ENCODE measurements around the gene NFYA. TPM values are rescaled to one million over a fixed set of nuclear protein-coding genes. Genes with fewer than 3 reads are reported as not detected.

NFYA gene
- total and polyA plus RNA-seq, 4 donors: 2.2 to 28.4 (median 10.1) TPM

- DNase-seq (ENCODE audit: low spot score): no peak
- WGBS: 94% methylated on average over 3 of the region's 3 CpGs
These were observed 62.5 kb downstream of the NFYA start for GRCh38 chr6:41135062-41135832.

DNA sequence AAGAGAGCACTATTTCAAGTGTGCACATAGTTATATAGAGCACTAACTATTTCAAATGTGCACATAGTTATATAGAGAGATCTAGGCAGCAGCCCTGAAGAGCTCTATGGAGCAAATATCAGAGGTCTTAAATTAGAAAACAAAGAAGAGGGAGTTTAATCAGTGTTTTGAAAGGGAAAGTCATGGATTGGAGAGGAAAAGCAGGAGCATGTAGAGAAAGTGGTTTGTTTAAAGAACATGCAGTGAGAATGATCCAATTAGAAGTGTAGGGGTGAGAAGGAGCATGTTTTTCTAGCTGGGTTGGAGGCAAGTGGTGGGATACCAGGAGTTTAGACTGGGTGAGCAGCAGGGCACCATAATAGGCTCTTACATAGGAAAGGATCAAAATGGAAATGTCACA, 64.1 kb downstream of the NFYA start:
- no peak for TF ChIP-seq SP1 (IDR thresholded peaks at IDR 0.05)
- no peak for TF ChIP-seq CTCF (IDR thresholded peaks at IDR 0.05; ENCODE audit: low read depth, low read length, missing input control)
- TF ChIP-seq, protein P1, sequence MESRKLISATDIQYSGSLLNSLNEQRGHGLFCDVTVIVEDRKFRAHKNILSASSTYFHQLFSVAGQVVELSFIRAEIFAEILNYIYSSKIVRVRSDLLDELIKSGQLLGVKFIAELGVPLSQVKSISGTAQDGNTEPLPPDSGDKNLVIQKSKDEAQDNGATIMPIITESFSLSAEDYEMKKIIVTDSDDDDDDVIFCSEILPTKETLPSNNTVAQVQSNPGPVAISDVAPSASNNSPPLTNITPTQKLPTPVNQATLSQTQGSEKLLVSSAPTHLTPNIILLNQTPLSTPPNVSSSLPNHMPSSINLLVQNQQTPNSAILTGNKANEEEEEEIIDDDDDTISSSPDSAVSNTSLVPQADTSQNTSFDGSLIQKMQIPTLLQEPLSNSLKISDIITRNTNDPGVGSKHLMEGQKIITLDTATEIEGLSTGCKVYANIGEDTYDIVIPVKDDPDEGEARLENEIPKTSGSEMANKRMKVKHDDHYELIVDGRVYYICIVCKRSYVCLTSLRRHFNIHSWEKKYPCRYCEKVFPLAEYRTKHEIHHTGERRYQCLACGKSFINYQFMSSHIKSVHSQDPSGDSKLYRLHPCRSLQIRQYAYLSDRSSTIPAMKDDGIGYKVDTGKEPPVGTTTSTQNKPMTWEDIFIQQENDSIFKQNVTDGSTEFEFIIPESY (IDR thresholded peaks at IDR 0.05): no peak
- no peak for TF ChIP-seq ATF3 (IDR thresholded peaks at IDR 0.05)
- no peak for TF ChIP-seq YY1 (IDR thresholded peaks at IDR 0.05)
- no peak for TF ChIP-seq JUND (IDR thresholded peaks at IDR 0.05)
- DNase-seq (ENCODE audit: low spot score): no peak
- Histone ChIP-seq H3K36me3 (ENCODE audit: control insufficient read depth in 4 of 4, insufficient read depth in 3 of 4, low read depth in 1 of 4, low read length in 3 of 4) (peaks cover 0 to 26% (median 9%) of the 10 kb centered on the region in 4 donors), H3K4me1 (ENCODE audit: control insufficient read depth in 4 of 4, insufficient read depth in 4 of 4, low read length in 3 of 4) (no peaks in the 10 kb centered on the region), H3K27ac (ENCODE audit: low read depth in 1 of 2, low read length in 2 of 2) (no peak overlapping the region), H3K9me3 (ENCODE audit: control insufficient read depth in 4 of 4, low read length in 3 of 4) (no peaks in the 10 kb centered on the region), H3K4me3 (ENCODE audit: low read depth in 1 of 3, low read length in 3 of 3) (no peak overlapping the region), H3K9ac (ENCODE audit: low read depth in 1 of 2, low read length in 2 of 2) (no peak overlapping the region), H3K27me3 (ENCODE audit: control insufficient read depth in 4 of 4, insufficient read depth in 4 of 4, low read length in 3 of 4) (no peaks in the 10 kb centered on the region)

More at GRCh38 chr6:41135062-41135832, 62.5 kb downstream of the NFYA start:
- Histone ChIP-seq H3K9ac (ENCODE audit: low read depth in 1 of 2, low read length in 2 of 2) (no peak overlapping the region), H3K9me3 (ENCODE audit: control insufficient read depth in 4 of 4, low read length in 3 of 4) (no peaks in the 10 kb centered on the region), H3K4me1 (ENCODE audit: control insufficient read depth in 4 of 4, insufficient read depth in 4 of 4, low read length in 3 of 4) (no peaks in the 10 kb centered on the region), H3K36me3 (ENCODE audit: control insufficient read depth in 4 of 4, insufficient read depth in 3 of 4, low read depth in 1 of 4, low read length in 3 of 4) (peaks cover 0 to 22% (median 8%) of the 10 kb centered on the region in 4 donors), H3K27me3 (ENCODE audit: control insufficient read depth in 4 of 4, insufficient read depth in 4 of 4, low read length in 3 of 4) (no peaks in the 10 kb centered on the region), H3K4me3 (ENCODE audit: low read depth in 1 of 3, low read length in 3 of 3) (no peak overlapping the region), H3K27ac (ENCODE audit: low read depth in 1 of 2, low read length in 2 of 2) (no peak overlapping the region)
- TF ChIP-seq, protein P1 (IDR thresholded peaks at IDR 0.05): no peak
- TF ChIP-seq GABPA (IDR thresholded peaks at IDR 0.05 in 1 of 2, conservative IDR thresholded peaks at IDR 0.05 in 1 of 2) (no peak), JUND (IDR thresholded peaks at IDR 0.05) (no peak)

GRCh38 chr6:41147917-41148316, 75.1 kb downstream of the NFYA start:
- Histone ChIP-seq H3K4me3 (ENCODE audit: low read depth in 1 of 3, low read length in 3 of 3) (no peak overlapping the region), H3K9ac (ENCODE audit: low read depth in 1 of 2, low read length in 2 of 2) (no peak overlapping the region), H3K27me3 (ENCODE audit: control insufficient read depth in 4 of 4, insufficient read depth in 4 of 4, low read length in 3 of 4) (no peaks in the 10 kb centered on the region), H3K9me3 (ENCODE audit: control insufficient read depth in 4 of 4, low read length in 3 of 4) (no peaks in the 10 kb centered on the region), H3K27ac (ENCODE audit: low read depth in 1 of 2, low read length in 2 of 2) (no peak overlapping the region), H3K36me3 (ENCODE audit: control insufficient read depth in 4 of 4, insufficient read depth in 3 of 4, low read depth in 1 of 4, low read length in 3 of 4) (peaks cover 0 to 2% (median 0%) of the 10 kb centered on the region in 4 donors), H3K4me1 (ENCODE audit: control insufficient read depth in 4 of 4, insufficient read depth in 4 of 4, low read length in 3 of 4) (no peaks in the 10 kb centered on the region)
- no peak for DNase-seq (ENCODE audit: low spot score)
- 97% methylated on average over 1 of the region's 1 CpG for WGBS
- TF ChIP-seq GABPA (IDR thresholded peaks at IDR 0.05 in 1 of 2, conservative IDR thresholded peaks at IDR 0.05 in 1 of 2) (no peak), HNF4A (conservative IDR thresholded peaks at IDR 0.05) (no peak), YY1 (IDR thresholded peaks at IDR 0.05) (no peak), FOXA1 (IDR thresholded peaks at IDR 0.05) (no peak), ATF3 (IDR thresholded peaks at IDR 0.05) (no peak), HNF4G (IDR thresholded peaks at IDR 0.05) (no peak), RAD21 (IDR thresholded peaks at IDR 0.05) (no peak)
- TF ChIP-seq, protein P1 (IDR thresholded peaks at IDR 0.05): no peak
- TF ChIP-seq, protein P2, sequence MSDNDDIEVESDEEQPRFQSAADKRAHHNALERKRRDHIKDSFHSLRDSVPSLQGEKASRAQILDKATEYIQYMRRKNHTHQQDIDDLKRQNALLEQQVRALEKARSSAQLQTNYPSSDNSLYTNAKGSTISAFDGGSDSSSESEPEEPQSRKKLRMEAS (IDR thresholded peaks at IDR 0.05): no peak
